ENCODE measurements around the gene ANKS1B.

ANKS1B gene

GRCh38 chr12:99453836-99454538 lies 530.7 kb downstream of the ANKS1B start:
- no peak for DNase-seq (ENCODE audit: low spot score)

- no peak for DNase-seq (ENCODE audit: low spot score)
These were observed 534.6 kb downstream of the ANKS1B start for GRCh38 chr12:99450036-99450630.

GRCh38 chr12:99444859-99445316 lies 539.8 kb downstream of the ANKS1B start:
- DNase-seq (ENCODE audit: low spot score), result no peak

- no peak for DNase-seq (ENCODE audit: low spot score)
These were observed 542.0 kb downstream of the ANKS1B start for GRCh38 chr12:99442758-99443157.

- no peak for DNase-seq (ENCODE audit: low spot score)
These were observed 545.3 kb downstream of the ANKS1B start for GRCh38 chr12:99439399-99439798.

- no peak for DNase-seq (ENCODE audit: low spot score)
These were observed 548.2 kb downstream of the ANKS1B start for GRCh38 chr12:99436584-99436983.

- no peak for DNase-seq (ENCODE audit: low spot score)
These were observed 549.5 kb downstream of the ANKS1B start for GRCh38 chr12:99435095-99435791.

- DNase-seq (ENCODE audit: low spot score), result no peak
These were observed 551.6 kb downstream of the ANKS1B start for GRCh38 chr12:99433155-99433554.

- DNase-seq (ENCODE audit: low spot score), result no peak
These were observed 553.5 kb downstream of the ANKS1B start for GRCh38 chr12:99431203-99431602.

- no peak for DNase-seq (ENCODE audit: low spot score)
These were observed 557.6 kb downstream of the ANKS1B start for GRCh38 chr12:99427104-99427503.

GRCh38 chr12:99418379-99418778 lies 566.4 kb downstream of the ANKS1B start:
- DNase-seq (ENCODE audit: low spot score), result no peak

- DNase-seq (ENCODE audit: low spot score), result no peak
These were observed 571.0 kb downstream of the ANKS1B start for GRCh38 chr12:99413751-99414150.

GRCh38 chr12:99393763-99394162 lies 591.0 kb downstream of the ANKS1B start:
- DNase-seq (ENCODE audit: low spot score), result no peak

GRCh38 chr12:99392091-99392850 lies 592.5 kb downstream of the ANKS1B start:
- DNase-seq (ENCODE audit: low spot score), result no peak

GRCh38 chr12:99390707-99391106 lies 594.0 kb downstream of the ANKS1B start:
- DNase-seq (ENCODE audit: low spot score), result no peak

GRCh38 chr12:99389751-99390150 lies 595.0 kb downstream of the ANKS1B start:
- DNase-seq (ENCODE audit: low spot score), result no peak

GRCh38 chr12:99388671-99389195 lies 596.0 kb downstream of the ANKS1B start:
- DNase-seq (ENCODE audit: low spot score), result no peak

GRCh38 chr12:99387661-99388060 lies 597.1 kb downstream of the ANKS1B start:
- DNase-seq (ENCODE audit: low spot score), result no peak

GRCh38 chr12:99386907-99387306 lies 597.8 kb downstream of the ANKS1B start:
- no peak for DNase-seq (ENCODE audit: low spot score)

- no peak for DNase-seq (ENCODE audit: low spot score)
These were observed 601.5 kb downstream of the ANKS1B start for GRCh38 chr12:99383258-99383657.

- no peak for DNase-seq (ENCODE audit: low spot score)
These were observed 602.7 kb downstream of the ANKS1B start for GRCh38 chr12:99381992-99382391.

GRCh38 chr12:99380701-99381100 lies 604.0 kb downstream of the ANKS1B start:
- no peak for DNase-seq (ENCODE audit: low spot score)

All from putamen (tissue), 1 donor.